ENCODE results near the gene PHLDA3.

Gene PHLDA3

DNA sequence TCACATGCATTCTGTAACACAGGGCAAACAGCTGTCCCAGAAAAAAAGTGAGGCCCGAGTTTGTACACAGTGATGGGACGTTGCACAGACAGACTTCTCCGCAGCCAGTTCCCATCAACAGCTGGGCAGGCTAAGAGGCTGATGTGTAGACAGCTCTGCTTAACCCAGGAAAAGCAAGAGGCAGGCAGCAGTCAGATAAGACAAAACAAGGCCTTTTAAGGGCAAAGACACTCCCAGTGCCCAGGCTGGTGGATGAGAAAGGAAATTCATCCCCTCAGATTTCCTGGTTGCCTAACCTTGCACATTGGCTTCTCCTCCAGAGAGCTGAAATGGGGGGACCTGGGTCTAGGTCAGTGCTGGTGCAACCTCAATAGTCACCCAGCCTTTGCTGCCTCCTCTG lies 17.2 kb upstream of the PHLDA3 start:
- TF ChIP-seq, protein P1, sequence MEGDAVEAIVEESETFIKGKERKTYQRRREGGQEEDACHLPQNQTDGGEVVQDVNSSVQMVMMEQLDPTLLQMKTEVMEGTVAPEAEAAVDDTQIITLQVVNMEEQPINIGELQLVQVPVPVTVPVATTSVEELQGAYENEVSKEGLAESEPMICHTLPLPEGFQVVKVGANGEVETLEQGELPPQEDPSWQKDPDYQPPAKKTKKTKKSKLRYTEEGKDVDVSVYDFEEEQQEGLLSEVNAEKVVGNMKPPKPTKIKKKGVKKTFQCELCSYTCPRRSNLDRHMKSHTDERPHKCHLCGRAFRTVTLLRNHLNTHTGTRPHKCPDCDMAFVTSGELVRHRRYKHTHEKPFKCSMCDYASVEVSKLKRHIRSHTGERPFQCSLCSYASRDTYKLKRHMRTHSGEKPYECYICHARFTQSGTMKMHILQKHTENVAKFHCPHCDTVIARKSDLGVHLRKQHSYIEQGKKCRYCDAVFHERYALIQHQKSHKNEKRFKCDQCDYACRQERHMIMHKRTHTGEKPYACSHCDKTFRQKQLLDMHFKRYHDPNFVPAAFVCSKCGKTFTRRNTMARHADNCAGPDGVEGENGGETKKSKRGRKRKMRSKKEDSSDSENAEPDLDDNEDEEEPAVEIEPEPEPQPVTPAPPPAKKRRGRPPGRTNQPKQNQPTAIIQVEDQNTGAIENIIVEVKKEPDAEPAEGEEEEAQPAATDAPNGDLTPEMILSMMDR (conservative IDR thresholded peaks at IDR 0.05; ENCODE audit: low read depth, low read length): no peak
- no peak overlapping the region for H3K4me3 ChIP-seq (ENCODE audit: low read length)
- DNase-seq (ENCODE audit: low read depth): no peak

DNA sequence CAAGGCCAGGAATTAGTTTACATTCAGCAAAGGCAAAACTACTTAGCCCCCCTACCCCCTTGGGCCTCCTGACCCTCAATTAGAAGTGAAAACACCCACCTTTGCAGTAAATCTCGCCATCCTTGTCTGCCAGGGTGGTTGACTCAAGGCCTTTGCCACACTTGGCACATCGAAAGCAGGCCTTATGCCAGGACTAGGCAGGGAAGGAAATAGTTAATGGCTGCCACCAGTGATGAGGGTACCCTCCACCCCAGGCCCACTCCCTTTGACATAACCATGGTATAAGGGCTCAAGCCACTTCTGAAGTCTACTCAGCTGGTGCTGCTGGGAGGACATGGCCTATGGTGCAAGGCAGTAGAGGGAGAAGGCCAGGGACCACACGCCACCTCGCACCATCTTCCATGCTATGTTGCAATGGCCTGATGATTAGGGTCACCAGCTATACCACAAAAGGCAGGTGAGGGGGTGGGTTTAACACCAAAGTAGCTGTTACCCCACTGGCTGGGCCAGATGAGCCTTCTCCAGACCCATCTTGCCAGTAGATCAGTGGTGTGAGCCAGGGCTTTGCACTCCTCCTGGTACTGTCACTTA lies 16.3 kb upstream of the PHLDA3 start:
- H3K4me3 ChIP-seq (ENCODE audit: low read length): no peak overlapping the region
- no peak for DNase-seq (ENCODE audit: low read depth)
- TF ChIP-seq, protein P1 (conservative IDR thresholded peaks at IDR 0.05; ENCODE audit: low read depth, low read length): no peak

DNA sequence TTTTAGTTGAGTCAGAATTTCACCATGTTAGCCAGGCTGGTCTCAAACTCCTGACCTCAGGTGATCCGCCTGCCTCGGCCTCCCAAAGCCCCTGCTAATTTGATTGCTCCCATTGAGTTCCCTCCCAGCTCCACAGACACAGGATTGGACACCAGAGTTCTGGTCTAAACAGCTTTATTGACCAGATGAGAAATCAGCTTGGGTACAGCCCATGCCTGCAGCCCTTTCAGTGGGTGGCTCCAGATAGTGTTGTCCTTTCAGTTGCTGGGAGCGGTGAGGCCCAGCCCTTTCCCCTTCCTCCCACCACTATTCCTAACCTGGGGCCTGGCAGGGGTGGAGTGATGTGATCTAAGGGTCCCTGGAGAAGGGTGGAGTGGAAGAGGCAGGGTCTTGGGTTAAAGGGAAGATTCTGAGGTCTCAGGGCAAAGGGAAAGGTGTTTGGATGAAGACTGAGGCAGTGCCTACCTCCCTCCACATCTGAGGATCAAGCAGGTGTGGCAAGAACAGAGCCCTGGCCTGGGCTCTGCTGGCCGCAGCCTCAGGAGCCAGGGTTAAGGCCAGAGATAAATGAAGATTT lies 14.5 kb upstream of the PHLDA3 start:
- no peak overlapping the region for H3K4me3 ChIP-seq (ENCODE audit: low read length)
- no peak for DNase-seq (ENCODE audit: low read depth)
- TF ChIP-seq, protein P1 (conservative IDR thresholded peaks at IDR 0.05; ENCODE audit: low read depth, low read length): no peak

DNA sequence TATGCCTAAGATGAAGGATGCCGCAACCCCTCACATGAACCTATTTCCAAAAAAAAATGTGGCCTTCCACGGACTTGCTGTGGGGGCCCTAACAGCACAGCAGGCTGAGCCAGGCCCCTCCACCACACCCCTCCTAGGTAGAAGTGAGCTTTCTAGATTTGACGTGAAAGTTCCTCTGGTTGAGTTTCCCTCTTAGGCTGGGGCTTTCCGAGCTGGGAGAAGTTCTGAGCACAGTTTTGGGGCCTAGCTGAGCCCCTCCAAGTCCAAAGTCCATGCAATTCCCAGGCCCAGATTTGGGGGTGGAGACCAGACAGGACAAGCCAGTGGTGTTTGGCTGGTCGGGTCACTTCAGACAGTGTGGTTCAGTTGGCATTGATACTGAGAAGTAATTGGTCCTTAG lies 13.8 kb upstream of the PHLDA3 start:
- TF ChIP-seq, protein P1 (conservative IDR thresholded peaks at IDR 0.05; ENCODE audit: low read depth, low read length): no peak
- DNase-seq (ENCODE audit: low read depth): no peak
- H3K4me3 ChIP-seq (ENCODE audit: low read length): no peak overlapping the region

DNA sequence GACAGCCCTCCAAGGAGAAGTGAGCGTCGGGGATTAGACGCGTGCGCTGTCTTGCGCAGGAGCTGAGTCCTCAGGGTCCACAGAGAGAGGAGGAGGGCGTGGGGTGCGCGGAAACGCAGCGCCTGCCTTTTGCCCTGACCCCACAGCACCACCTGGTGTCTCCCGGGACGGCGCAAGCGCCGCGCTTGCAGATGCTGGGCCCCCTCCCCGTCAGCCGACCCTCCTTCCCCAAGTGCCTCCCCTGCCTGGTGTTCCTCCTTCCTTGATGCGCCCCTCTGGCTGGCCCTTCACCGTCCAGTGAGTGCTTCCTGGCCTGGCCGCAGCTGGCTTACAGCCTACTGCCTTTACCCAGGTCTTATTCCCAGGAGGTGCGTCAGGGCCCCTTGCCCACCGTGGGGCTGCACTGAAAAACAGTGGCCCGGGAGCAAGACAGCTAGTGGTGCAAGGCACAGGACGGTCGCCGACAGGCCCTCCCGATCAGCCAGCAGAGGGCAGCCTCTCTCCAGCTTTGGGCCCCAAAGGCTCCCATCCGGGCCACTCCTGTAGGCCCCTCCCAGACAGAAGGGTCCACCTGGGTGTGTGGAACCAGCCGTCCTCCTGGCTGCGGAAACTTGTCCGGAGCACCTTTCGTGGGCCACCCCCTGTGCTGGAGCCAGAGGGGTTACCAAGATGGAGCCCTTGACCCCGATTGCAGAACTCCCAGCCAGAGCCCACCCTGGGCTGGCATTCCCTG lies 12.9 kb upstream of the PHLDA3 start:
- DNase-seq (ENCODE audit: low read depth): no peak
- peak overlapping the region; percentile 42 for H3K4me3 ChIP-seq (ENCODE audit: low read length)
- TF ChIP-seq, protein P1 (conservative IDR thresholded peaks at IDR 0.05; ENCODE audit: low read depth, low read length): peak; percentile 84

DNA sequence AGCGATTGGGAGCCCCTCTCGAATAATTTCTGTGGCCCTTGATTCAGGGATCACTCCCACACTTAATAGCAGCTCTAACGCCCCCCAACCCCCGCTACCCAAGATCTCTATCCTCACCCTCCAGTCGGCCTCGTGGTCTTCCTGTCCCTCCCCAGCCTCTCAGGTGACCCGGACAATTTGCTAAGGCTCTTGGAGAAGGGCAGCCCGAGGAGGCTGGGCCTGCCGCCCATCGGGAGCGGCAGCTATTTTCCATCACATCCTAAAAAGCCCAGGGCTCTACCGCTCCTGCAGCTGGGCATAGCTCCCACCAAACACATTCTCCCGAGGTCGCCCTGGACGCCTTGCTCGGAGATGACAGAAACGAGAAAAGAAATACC lies 12.0 kb upstream of the PHLDA3 start:
- H3K4me3 ChIP-seq (ENCODE audit: low read length): peak overlapping the region; percentile 42
- TF ChIP-seq, protein P1 (conservative IDR thresholded peaks at IDR 0.05; ENCODE audit: low read depth, low read length): no peak
- DNase-seq (ENCODE audit: low read depth): no peak

Measured in retinal pigment epithelial cell (primary cell).